HG02943 (cell line): ENCODE data around the gene CLN3.
"Not testable (repeated sequence)": the region's sequence is repeated elsewhere in the genome, so short reads cannot be mapped to it uniquely, and the experiment has no call there.

Experiments used
- ATAC-seq: cut with Tn5 transposase; IDR thresholded peaks from one replicate; pipeline ENCODE4 v1.9.1; 2021; ENCODE audit warnings: mild to moderate bottlenecking, low read depth, moderate library complexity; ENCODE audit not compliant: unreplicated experiment

CLN3 gene

GRCh38 chr16:28514246-28514645, 22.4 kb upstream of the CLN3 start:
- ATAC-seq = no peak

GRCh38 chr16:28513484-28514181, 21.8 kb upstream of the CLN3 start:
- no peak for ATAC-seq

GRCh38 chr16:28511801-28512789, 20.2 kb upstream of the CLN3 start:
- no peak for ATAC-seq

- no peak for ATAC-seq
Observed at GRCh38 chr16:28511031-28511430, 19.2 kb upstream of the CLN3 start.

- no peak for ATAC-seq
Observed at GRCh38 chr16:28505489-28506137, 13.7 kb upstream of the CLN3 start.

- ATAC-seq = no peak
Observed at GRCh38 chr16:28504707-28505404, 13.0 kb upstream of the CLN3 start.

GRCh38 chr16:28503470-28504259, 11.8 kb upstream of the CLN3 start:
- no peak for ATAC-seq

GRCh38 chr16:28502290-28502689, 10.4 kb upstream of the CLN3 start:
- no peak for ATAC-seq

- no peak for ATAC-seq
Observed at GRCh38 chr16:28501258-28502232, 9.7 kb upstream of the CLN3 start.

GRCh38 chr16:28500476-28501180, 8.8 kb upstream of the CLN3 start:
- not testable (repeated sequence) for ATAC-seq

- no peak for ATAC-seq
Observed at GRCh38 chr16:28499854-28500253, 8.0 kb upstream of the CLN3 start.

GRCh38 chr16:28498666-28499381, 7.0 kb upstream of the CLN3 start:
- ATAC-seq = no peak

GRCh38 chr16:28497861-28498599, 6.2 kb upstream of the CLN3 start:
- no peak for ATAC-seq

- ATAC-seq = no peak
Observed at GRCh38 chr16:28497386-28497785, 5.5 kb upstream of the CLN3 start.

- ATAC-seq = no peak
Observed at GRCh38 chr16:28496844-28497243, 5.0 kb upstream of the CLN3 start.
